GM18505 (cell line): ENCODE results near the gene ABCB9.

Experiments
- ATAC-seq: cut with Tn5 transposase; IDR thresholded peaks from one replicate; pipeline ENCODE4 v1.9.1; 2021; ENCODE audit not compliant: unreplicated experiment
- POLR2A ChIP-seq: IDR thresholded peaks from 4 replicates; pipeline ENCODE4 v1.6.1; 2011; ENCODE audit warnings: borderline replicate concordance; ENCODE audit not compliant: insufficient read depth, insufficient read length; ENCODE audit errors: extremely low read depth

The ABCB9 gene

GRCh38 chr12:122937622-122938091 lies 28.6 kb downstream of the ABCB9 start:
- no peak for ATAC-seq
- no peak for TF ChIP-seq POLR2A

- no peak for ATAC-seq
- TF ChIP-seq POLR2A = no peak
Measured at GRCh38 chr12:122935318-122935717, 30.9 kb downstream of the ABCB9 start.

- TF ChIP-seq POLR2A = no peak
- no peak for ATAC-seq
Measured at GRCh38 chr12:122934722-122935121, 31.5 kb downstream of the ABCB9 start.

DNA sequence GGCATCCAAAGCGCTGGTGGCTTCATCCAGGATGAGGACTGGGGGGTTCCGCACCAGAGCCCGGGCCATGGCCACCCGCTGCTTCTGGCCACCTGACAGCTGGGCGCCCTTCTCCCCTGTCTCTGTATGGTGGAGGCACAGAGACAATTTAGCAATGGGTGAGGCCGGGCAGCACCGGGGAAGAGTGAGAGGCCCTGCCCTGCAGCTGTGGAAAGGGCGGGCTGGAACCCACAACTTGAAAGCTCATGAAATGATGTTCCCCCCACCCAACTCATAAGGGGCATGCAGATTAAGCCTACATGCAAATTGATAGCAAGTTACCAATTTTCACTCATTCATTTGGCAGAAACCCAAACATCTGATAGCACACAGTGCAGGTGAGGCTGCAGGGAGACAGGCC lies 34.1 kb downstream of the ABCB9 start:
- TF ChIP-seq POLR2A = no peak
- no peak for ATAC-seq

GRCh38 chr12:122929812-122930211 lies 36.5 kb downstream of the ABCB9 start:
- no peak for ATAC-seq
- no peak for TF ChIP-seq POLR2A

GRCh38 chr12:122929148-122929538 lies 37.1 kb downstream of the ABCB9 start:
- TF ChIP-seq POLR2A = no peak

GRCh38 chr12:122928404-122929147 lies 37.7 kb downstream of the ABCB9 start:
- ATAC-seq = no peak
- TF ChIP-seq POLR2A = no peak

More at GRCh38 chr12:122929148-122929538, 37.1 kb downstream of the ABCB9 start:
- ATAC-seq = no peak

- no peak for ATAC-seq
- no peak for TF ChIP-seq POLR2A
Measured at GRCh38 chr12:122927756-122928403, 38.4 kb downstream of the ABCB9 start.

DNA sequence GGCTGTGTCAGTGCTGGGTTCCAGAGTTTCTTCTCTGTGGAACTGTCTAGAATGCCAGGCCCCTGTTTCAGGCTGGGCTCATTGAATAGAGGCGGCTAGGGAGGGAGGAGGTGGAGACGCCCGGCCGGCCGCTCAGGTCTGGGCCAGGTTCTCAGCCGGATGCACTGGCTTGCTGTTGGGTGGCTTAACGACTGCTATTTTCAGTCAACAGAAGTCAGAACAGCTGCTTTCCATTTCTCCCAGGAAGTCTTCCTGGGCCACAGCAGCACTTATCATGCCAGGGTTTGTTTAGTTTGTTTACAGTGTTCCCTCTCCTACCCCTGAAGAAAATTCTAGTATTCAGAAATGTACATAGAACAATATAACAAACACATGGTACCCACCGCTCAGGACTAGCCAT lies 44.3 kb downstream of the ABCB9 start:
- no peak for TF ChIP-seq POLR2A
- no peak for ATAC-seq

- TF ChIP-seq POLR2A = no peak
Measured at GRCh38 chr12:122920687-122921086, 45.6 kb downstream of the ABCB9 start.

DNA sequence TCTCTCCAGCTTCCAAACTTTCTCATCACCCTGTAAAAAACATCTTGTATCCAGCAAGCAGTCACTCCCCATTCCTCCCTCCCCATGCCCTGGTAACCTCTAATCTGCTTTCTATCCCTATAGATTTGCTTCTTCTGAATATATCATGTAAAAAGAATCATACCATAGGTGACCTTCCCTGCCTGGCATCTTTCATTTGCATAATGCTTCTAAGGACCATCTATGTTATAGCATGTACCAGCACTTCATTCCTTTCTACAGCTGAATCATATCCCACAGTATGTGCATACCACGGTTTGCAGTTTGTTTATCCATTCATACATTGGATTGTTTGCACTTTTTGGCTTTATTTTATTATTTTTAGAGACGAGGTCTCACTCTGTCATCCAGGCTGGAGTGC lies 47.4 kb downstream of the ABCB9 start:
- TF ChIP-seq POLR2A = no peak
- ATAC-seq = no peak

More at GRCh38 chr12:122920687-122921086, 45.6 kb downstream of the ABCB9 start:
- no peak for ATAC-seq

GRCh38 chr12:122917507-122918121 lies 48.6 kb downstream of the ABCB9 start:
- no peak for ATAC-seq
- no peak for TF ChIP-seq POLR2A

DNA sequence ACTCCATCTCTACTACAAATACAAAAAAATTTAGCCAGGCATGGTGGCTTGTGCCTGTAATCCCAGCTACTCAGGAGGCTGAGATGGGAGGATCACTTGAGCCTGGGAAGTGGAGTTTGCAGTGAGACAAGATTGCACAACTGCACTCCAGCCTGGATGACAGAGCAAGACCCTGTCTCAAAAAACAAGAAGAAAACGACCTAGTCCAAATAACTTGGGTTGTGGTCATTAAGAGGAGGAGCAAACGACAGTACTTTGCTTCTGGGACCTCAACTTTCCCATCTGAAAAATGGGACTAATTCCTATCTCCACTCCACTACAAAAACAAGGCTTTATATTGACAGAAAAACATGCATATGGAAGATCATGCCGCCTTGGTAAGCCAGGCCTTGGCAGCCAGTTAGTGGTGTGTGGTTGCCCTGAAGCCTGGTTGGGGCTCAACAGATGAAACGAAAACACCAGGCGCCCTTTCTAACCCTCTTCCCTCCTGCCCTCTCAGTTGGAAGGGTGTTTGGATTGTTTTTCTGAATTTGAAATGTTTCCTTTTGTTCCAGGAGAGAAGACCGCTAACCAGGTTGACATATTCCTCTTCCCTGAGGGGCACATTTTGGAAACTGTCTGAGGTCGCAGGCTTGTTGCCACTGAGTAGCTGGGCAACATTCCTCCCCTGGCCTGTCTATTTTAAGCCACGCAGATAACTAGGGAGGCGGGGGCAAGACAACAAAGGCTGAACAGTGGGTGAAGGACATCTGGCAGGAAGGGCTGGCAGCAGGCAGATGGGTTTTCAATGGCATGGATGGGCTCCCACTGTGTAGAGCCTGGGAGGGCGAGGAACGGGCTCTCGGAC lies 56.6 kb downstream of the ABCB9 start:
- TF ChIP-seq POLR2A = no peak
- ATAC-seq = no peak
